Skeletal muscle tissue (tissue), 5 donors: ENCODE measurements around the gene SWI5. TPM values are rescaled to one million over a fixed set of nuclear protein-coding genes. Genes with fewer than 3 reads are reported as not detected.

Experiments used
- H3K27ac ChIP-seq: one replicate; pipeline ENCODE4 v1.7.0; 2013; ENCODE audit warnings: mild to moderate bottlenecking, low read depth, low read length, inconsistent platforms
- H3K27me3 ChIP-seq, 3 donors: one replicate each; pipeline ENCODE4 v1.7.0; 2013; ENCODE audit warnings: low read length in 3 of 3; ENCODE audit not compliant: control insufficient read depth in 3 of 3, insufficient read depth in 3 of 3
- H3K36me3 ChIP-seq, 3 donors: one replicate each; pipeline ENCODE4 v1.7.0; 2013; ENCODE audit warnings: low read length in 3 of 3; ENCODE audit not compliant: control insufficient read depth in 3 of 3, insufficient read depth in 3 of 3
- H3K4me1 ChIP-seq, 3 donors: one replicate each; pipeline ENCODE4 v1.7.0; 2013; ENCODE audit warnings: low read length in 3 of 3, mild to moderate bottlenecking in 3 of 3; ENCODE audit not compliant: control insufficient read depth in 3 of 3, insufficient read depth in 3 of 3
- H3K4me3 ChIP-seq, 3 donors: one replicate each; pipeline ENCODE4 v1.7.0; 2013; ENCODE audit warnings: low read length in 3 of 3
- H3K9ac ChIP-seq, 3 donors: one replicate each; pipeline ENCODE4 v1.7.0; 2013; ENCODE audit warnings: low read length in 3 of 3, mild to moderate bottlenecking in 3 of 3, moderate library complexity in 2 of 3, low read depth in 1 of 3
- H3K9me3 ChIP-seq, 3 donors: one replicate each; pipeline ENCODE4 v1.7.0; 2013; ENCODE audit warnings: low read length in 3 of 3; ENCODE audit not compliant: control insufficient read depth in 3 of 3
- small RNA-seq: library from RNA; depleted of rRNA; stranded (forward); fragments of <200 nt; gene quantifications from one replicate; pipeline ENCODE3, GENCODE V24; 2014
- total RNA-seq: library from RNA; depleted of rRNA; stranded (reverse); fragments of >200 nt; gene quantifications from one replicate; pipeline ENCODE4 v1.2.3, GENCODE V29; 2014
- donor health status: Osteomylitis.

The SWI5 gene
- total RNA-seq, 1 donor from 2014 or later: 17.7 TPM

DNA sequence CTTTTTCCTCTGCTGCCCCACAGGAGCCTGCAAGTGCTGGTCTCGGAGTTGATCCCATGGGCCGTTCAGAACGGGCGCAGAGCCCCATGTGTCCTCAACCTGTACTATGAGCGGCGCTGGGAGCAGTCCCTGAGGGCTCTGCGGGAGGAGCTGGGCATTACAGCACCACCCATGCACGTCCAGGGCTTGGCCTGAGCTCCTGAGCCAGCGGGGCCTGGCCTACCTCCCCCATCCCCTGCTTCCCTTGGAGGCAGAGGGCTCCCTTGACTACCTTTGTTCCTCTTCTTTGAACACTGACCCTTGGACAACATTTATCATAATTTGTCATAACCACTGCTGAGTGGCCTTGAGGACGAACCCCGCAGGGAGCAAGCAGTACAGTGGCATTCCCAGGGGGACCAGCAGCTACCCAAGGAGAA is 57.4 kb downstream of the SWI5 start:
- H3K9me3 ChIP-seq: no peaks in the 10 kb centered on the region
- peaks cover 6 to 26% (median 22%) of the 10 kb centered on the region in 3 donors for H3K36me3 ChIP-seq
- H3K27me3 ChIP-seq: no peaks in the 10 kb centered on the region
- no peak overlapping the region for H3K9ac ChIP-seq
- no peak overlapping the region for H3K27ac ChIP-seq
- no peaks in the 10 kb centered on the region for H3K4me1 ChIP-seq
- H3K4me3 ChIP-seq: no peak overlapping the region

GRCh38 chr9:128335161-128335560 is 59.1 kb downstream of the SWI5 start:
- Histone ChIP-seq H3K9ac (no peak overlapping the region), H3K27ac (no peak overlapping the region), H3K4me3 (no peak overlapping the region), H3K36me3 (peaks cover 6 to 20% (median 19%) of the 10 kb centered on the region in 3 donors), H3K4me1 (peaks cover 4 to 5% (median 5%) of the 10 kb centered on the region in 3 donors), H3K9me3 (no peaks in the 10 kb centered on the region), H3K27me3 (no peaks in the 10 kb centered on the region)

- Histone ChIP-seq H3K4me1 (peaks cover 6 to 8% (median 7%) of the 10 kb centered on the region in 3 donors), H3K4me3 (no peak overlapping the region), H3K36me3 (peaks cover 6 to 20% (median 19%) of the 10 kb centered on the region in 3 donors), H3K27ac (no peak overlapping the region), H3K27me3 (no peaks in the 10 kb centered on the region), H3K9ac (no peak overlapping the region), H3K9me3 (no peaks in the 10 kb centered on the region)
Measured at GRCh38 chr9:128335914-128336313, 59.8 kb downstream of the SWI5 start.

DNA sequence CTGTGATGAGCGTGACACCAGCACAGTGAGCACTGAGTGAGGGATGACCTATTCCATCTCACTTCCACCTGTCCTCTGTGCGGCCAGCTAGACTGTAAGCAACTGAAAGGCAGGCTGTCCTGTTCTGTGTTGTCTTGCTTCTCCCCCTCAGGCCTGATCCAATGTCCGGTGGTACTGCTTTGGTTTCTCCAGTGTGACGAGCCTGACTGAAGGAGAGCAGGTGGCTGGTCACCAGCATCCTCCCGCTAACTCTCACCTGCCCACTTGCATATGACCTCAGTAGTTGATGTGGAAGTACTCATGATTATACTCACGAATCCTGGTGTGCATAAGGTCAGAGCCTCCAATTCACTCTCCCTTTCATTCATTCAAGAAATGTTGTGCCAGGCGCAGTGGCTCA is 61.9 kb downstream of the SWI5 start:
- H3K27ac ChIP-seq: no peak overlapping the region
- H3K9me3 ChIP-seq: no peaks in the 10 kb centered on the region
- no peak overlapping the region for H3K4me3 ChIP-seq
- peaks cover 11 to 15% (median 13%) of the 10 kb centered on the region in 3 donors for H3K4me1 ChIP-seq
- no peaks in the 10 kb centered on the region for H3K27me3 ChIP-seq
- H3K36me3 ChIP-seq: peaks cover 5 to 14% (median 8%) of the 10 kb centered on the region in 3 donors
- no peak overlapping the region for H3K9ac ChIP-seq

Small RNAs within 50 kb of the gene (small RNA-seq; reads per million reads assigned to genes)
- gene MIR199B (1,536 reads per million, percentile 99 among the genes with 10 or more reads in this experiment), gene MIR3154 (not detected)

Other genes with a start within 250 kb of the SWI5 start
- 8.9 TPM for gene NAIF1, start 209.0 kb upstream of the SWI5 start, total RNA-seq
- gene SLC25A25, start 208.0 kb upstream of the SWI5 start, total RNA-seq: 13.0 TPM
- gene PTGES2, start 148.5 kb upstream of the SWI5 start, total RNA-seq: 47.5 TPM
- gene LCN2, start 126.8 kb upstream of the SWI5 start, total RNA-seq: 2.1 TPM
- 7.8 TPM for gene BBLN, start 116.0 kb upstream of the SWI5 start, total RNA-seq
- gene CIZ1, start 84.7 kb upstream of the SWI5 start, total RNA-seq: 12.0 TPM
- gene DNM1, start 72.9 kb upstream of the SWI5 start, total RNA-seq: 20.4 TPM
- gene GOLGA2, start 269 bp upstream of the SWI5 start, total RNA-seq: 85.1 TPM
- gene TRUB2, start 46.2 kb downstream of the SWI5 start, total RNA-seq: 11.0 TPM
- gene COQ4, start 46.6 kb downstream of the SWI5 start, total RNA-seq: 17.2 TPM
- 9.4 TPM for gene SLC27A4, start 64.3 kb downstream of the SWI5 start, total RNA-seq
- 26.6 TPM for gene URM1, start 95.1 kb downstream of the SWI5 start, total RNA-seq
- 33.4 TPM for gene CERCAM, start 144.6 kb downstream of the SWI5 start, total RNA-seq
- 15.7 TPM for gene ODF2, start 179.7 kb downstream of the SWI5 start, total RNA-seq
- 16.7 TPM for gene GLE1, start 228.4 kb downstream of the SWI5 start, total RNA-seq